Activated CD4-positive, CD25-positive, alpha-beta regulatory T cell treated with anti-CD3 and anti-CD28 coated beads, Interleukin-2, amount 50 U/mL, for 24 hours (primary cell): ENCODE measurements around the gene CLEC2D.
"Not testable (repeated sequence)": the region's sequence is repeated elsewhere in the genome, so short reads cannot be mapped to it uniquely, and the experiment has no call there.

ENCODE experiments used
- ATAC-seq, 2 donors: fragments of 150-1000 bp; cut with Tn5 transposase; one replicate each; pipeline ENCODE4 v1.10.0; 2021; ENCODE audit warnings: mild to moderate bottlenecking in 1 of 2, moderate library complexity in 1 of 2

The CLEC2D gene

GRCh38 chr12:9660046-9660445 lies 9.5 kb upstream of the CLEC2D start:
- ATAC-seq = no peak

- no peak for ATAC-seq
Measured at GRCh38 chr12:9661720-9662119, 7.8 kb upstream of the CLEC2D start.

GRCh38 chr12:9662488-9662887 lies 7.0 kb upstream of the CLEC2D start:
- ATAC-seq = no peak

GRCh38 chr12:9667403-9668160 lies 1.9 kb upstream of the CLEC2D start:
- ATAC-seq = peak; percentile 61 to 64

GRCh38 chr12:9668161-9669018 lies 1.1 kb upstream of the CLEC2D start:
- ATAC-seq = no peak

- no peak for ATAC-seq
Measured at GRCh38 chr12:9669019-9669326, 540 bp upstream of the CLEC2D start.

GRCh38 chr12:9672340-9672739 lies 2.8 kb downstream of the CLEC2D start:
- not testable (repeated sequence) for ATAC-seq

- peak; percentile 46 to 47 for ATAC-seq
Measured at GRCh38 chr12:9673404-9674225, 4.1 kb downstream of the CLEC2D start.

GRCh38 chr12:9674226-9674590 lies 4.7 kb downstream of the CLEC2D start:
- ATAC-seq = no peak

GRCh38 chr12:9682508-9682907 lies 13.0 kb downstream of the CLEC2D start:
- not testable (repeated sequence) for ATAC-seq

- ATAC-seq = not testable (repeated sequence)
Measured at GRCh38 chr12:9682949-9683348, 13.4 kb downstream of the CLEC2D start.

- not testable (repeated sequence) for ATAC-seq
Measured at GRCh38 chr12:9685366-9685765, 15.9 kb downstream of the CLEC2D start.

GRCh38 chr12:9685915-9686314 lies 16.4 kb downstream of the CLEC2D start:
- no peak for ATAC-seq

- ATAC-seq = peak; percentile 77 to 91
Measured at GRCh38 chr12:9687228-9687627, 17.7 kb downstream of the CLEC2D start.

- peak in 1 of 2 donors; percentile 38 for ATAC-seq
Measured at GRCh38 chr12:9692909-9693308, 23.4 kb downstream of the CLEC2D start.

- no peak for ATAC-seq
Measured at GRCh38 chr12:9694241-9694640, 24.7 kb downstream of the CLEC2D start.

GRCh38 chr12:9695150-9695549 lies 25.6 kb downstream of the CLEC2D start:
- ATAC-seq = not testable (repeated sequence)

GRCh38 chr12:9695661-9696060 lies 26.1 kb downstream of the CLEC2D start:
- not testable (repeated sequence) for ATAC-seq

- no peak for ATAC-seq
Measured at GRCh38 chr12:9697619-9698018, 28.1 kb downstream of the CLEC2D start.

- ATAC-seq = no peak
Measured at GRCh38 chr12:9698681-9699080, 29.2 kb downstream of the CLEC2D start.

- ATAC-seq = peak; percentile 10 to 30
Measured at GRCh38 chr12:9699269-9699897, 29.9 kb downstream of the CLEC2D start.

GRCh38 chr12:9699898-9700605 lies 30.5 kb downstream of the CLEC2D start:
- ATAC-seq = no peak
